ENCODE data around the gene TASL.

Gene TASL

GRCh38 chrX:30620980-30621618 is 43.5 kb upstream of the TASL start:
- TF ChIP-seq EZH2phosphoT487 (IDR thresholded peaks at IDR 0.05; ENCODE audit: borderline replicate concordance) = no peak
- TF ChIP-seq, protein P1, sequence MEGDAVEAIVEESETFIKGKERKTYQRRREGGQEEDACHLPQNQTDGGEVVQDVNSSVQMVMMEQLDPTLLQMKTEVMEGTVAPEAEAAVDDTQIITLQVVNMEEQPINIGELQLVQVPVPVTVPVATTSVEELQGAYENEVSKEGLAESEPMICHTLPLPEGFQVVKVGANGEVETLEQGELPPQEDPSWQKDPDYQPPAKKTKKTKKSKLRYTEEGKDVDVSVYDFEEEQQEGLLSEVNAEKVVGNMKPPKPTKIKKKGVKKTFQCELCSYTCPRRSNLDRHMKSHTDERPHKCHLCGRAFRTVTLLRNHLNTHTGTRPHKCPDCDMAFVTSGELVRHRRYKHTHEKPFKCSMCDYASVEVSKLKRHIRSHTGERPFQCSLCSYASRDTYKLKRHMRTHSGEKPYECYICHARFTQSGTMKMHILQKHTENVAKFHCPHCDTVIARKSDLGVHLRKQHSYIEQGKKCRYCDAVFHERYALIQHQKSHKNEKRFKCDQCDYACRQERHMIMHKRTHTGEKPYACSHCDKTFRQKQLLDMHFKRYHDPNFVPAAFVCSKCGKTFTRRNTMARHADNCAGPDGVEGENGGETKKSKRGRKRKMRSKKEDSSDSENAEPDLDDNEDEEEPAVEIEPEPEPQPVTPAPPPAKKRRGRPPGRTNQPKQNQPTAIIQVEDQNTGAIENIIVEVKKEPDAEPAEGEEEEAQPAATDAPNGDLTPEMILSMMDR (conservative IDR thresholded peaks at IDR 0.05; ENCODE audit: low read length) = no peak
- Histone ChIP-seq H3F3A (ENCODE audit: low read depth) (no peaks in the 10 kb centered on the region), H3K4me1 (ENCODE audit: insufficient read depth, low read length, poor library complexity, severe bottlenecking) (no peaks in the 10 kb centered on the region), H3K4me3 (ENCODE audit: low read length, poor library complexity, severe bottlenecking) (no peak overlapping the region), H3K79me2 (ENCODE audit: insufficient read depth, low read length) (no peaks in the 10 kb centered on the region), H3K9ac (ENCODE audit: low read depth, low read length, poor library complexity, severe bottlenecking) (no peak overlapping the region), H3K9me2 (replicated peaks; ENCODE audit: low read depth, low read length) (no peaks in the 10 kb centered on the region), H4K20me1 (ENCODE audit: insufficient read depth, low read length, poor library complexity, severe bottlenecking) (no peaks in the 10 kb centered on the region), H3K4me2 (ENCODE audit: low read depth, low read length, poor library complexity, severe bottlenecking) (no peak overlapping the region), H2AFZ (ENCODE audit: low read length) (no peak overlapping the region), H3K36me3 (ENCODE audit: insufficient read depth, low read length) (no peaks in the 10 kb centered on the region), H3K27me3 (ENCODE audit: insufficient read depth, low read length, poor library complexity, severe bottlenecking) (no peaks in the 10 kb centered on the region), H3K9me3 (ENCODE audit: insufficient read depth, low read depth, low read length) (no peaks in the 10 kb centered on the region)

- Histone ChIP-seq H3K27me3 (ENCODE audit: insufficient read depth, low read length, poor library complexity, severe bottlenecking) (no peaks in the 10 kb centered on the region), H4K20me1 (ENCODE audit: insufficient read depth, low read length, poor library complexity, severe bottlenecking) (no peaks in the 10 kb centered on the region), H3K9me2 (replicated peaks; ENCODE audit: low read depth, low read length) (no peaks in the 10 kb centered on the region), H3K9ac (ENCODE audit: low read depth, low read length, poor library complexity, severe bottlenecking) (no peak overlapping the region), H2AFZ (ENCODE audit: low read length) (no peak overlapping the region), H3K4me2 (ENCODE audit: low read depth, low read length, poor library complexity, severe bottlenecking) (no peak overlapping the region), H3K79me2 (ENCODE audit: insufficient read depth, low read length) (no peaks in the 10 kb centered on the region), H3K4me3 (ENCODE audit: low read length, poor library complexity, severe bottlenecking) (no peak overlapping the region), H3F3A (ENCODE audit: low read depth) (no peaks in the 10 kb centered on the region), H3K36me3 (ENCODE audit: insufficient read depth, low read length) (no peaks in the 10 kb centered on the region), H3K4me1 (ENCODE audit: insufficient read depth, low read length, poor library complexity, severe bottlenecking) (no peaks in the 10 kb centered on the region), H3K9me3 (ENCODE audit: insufficient read depth, low read depth, low read length) (no peaks in the 10 kb centered on the region)
- TF ChIP-seq, protein P1 (conservative IDR thresholded peaks at IDR 0.05; ENCODE audit: low read length) = no peak
- no peak for TF ChIP-seq EZH2phosphoT487 (IDR thresholded peaks at IDR 0.05; ENCODE audit: borderline replicate concordance)
These were observed 42.6 kb upstream of the TASL start for GRCh38 chrX:30620125-30620524.

- H4K20me1 ChIP-seq (ENCODE audit: insufficient read depth, low read length, poor library complexity, severe bottlenecking) = no peaks in the 10 kb centered on the region
- no peak overlapping the region for H3K4me3 ChIP-seq (ENCODE audit: low read length, poor library complexity, severe bottlenecking)
- no peak overlapping the region for H3K4me2 ChIP-seq (ENCODE audit: low read depth, low read length, poor library complexity, severe bottlenecking)
- H3K9me3 ChIP-seq (ENCODE audit: insufficient read depth, low read depth, low read length) = no peaks in the 10 kb centered on the region
- no peaks in the 10 kb centered on the region for H3K36me3 ChIP-seq (ENCODE audit: insufficient read depth, low read length)
- H3K4me1 ChIP-seq (ENCODE audit: insufficient read depth, low read length, poor library complexity, severe bottlenecking) = no peaks in the 10 kb centered on the region
- no peaks in the 10 kb centered on the region for H3F3A ChIP-seq (ENCODE audit: low read depth)
- H3K9me2 ChIP-seq (replicated peaks; ENCODE audit: low read depth, low read length) = no peaks in the 10 kb centered on the region
- no peaks in the 10 kb centered on the region for H3K79me2 ChIP-seq (ENCODE audit: insufficient read depth, low read length)
- no peak overlapping the region for H2AFZ ChIP-seq (ENCODE audit: low read length)
- TF ChIP-seq EZH2phosphoT487 (IDR thresholded peaks at IDR 0.05; ENCODE audit: borderline replicate concordance) = no peak
- TF ChIP-seq, protein P1 (conservative IDR thresholded peaks at IDR 0.05; ENCODE audit: low read length) = peak; percentile 22; the same call in 1 of the 2 replicates
- no peak overlapping the region for H3K9ac ChIP-seq (ENCODE audit: low read depth, low read length, poor library complexity, severe bottlenecking)
- H3K27me3 ChIP-seq (ENCODE audit: insufficient read depth, low read length, poor library complexity, severe bottlenecking) = no peaks in the 10 kb centered on the region
These were observed 40.7 kb upstream of the TASL start for GRCh38 chrX:30618160-30618765.
